GM21515 (cell line): ENCODE data around the gene TSC22D1.
"Not testable (repeated sequence)": the region's sequence is repeated elsewhere in the genome, so short reads cannot be mapped to it uniquely, and the experiment has no call there.

ENCODE experiments used
- ATAC-seq: cut with Tn5 transposase; IDR thresholded peaks from one replicate; pipeline ENCODE4 v1.9.1; 2021; ENCODE audit not compliant: unreplicated experiment

The TSC22D1 gene

DNA sequence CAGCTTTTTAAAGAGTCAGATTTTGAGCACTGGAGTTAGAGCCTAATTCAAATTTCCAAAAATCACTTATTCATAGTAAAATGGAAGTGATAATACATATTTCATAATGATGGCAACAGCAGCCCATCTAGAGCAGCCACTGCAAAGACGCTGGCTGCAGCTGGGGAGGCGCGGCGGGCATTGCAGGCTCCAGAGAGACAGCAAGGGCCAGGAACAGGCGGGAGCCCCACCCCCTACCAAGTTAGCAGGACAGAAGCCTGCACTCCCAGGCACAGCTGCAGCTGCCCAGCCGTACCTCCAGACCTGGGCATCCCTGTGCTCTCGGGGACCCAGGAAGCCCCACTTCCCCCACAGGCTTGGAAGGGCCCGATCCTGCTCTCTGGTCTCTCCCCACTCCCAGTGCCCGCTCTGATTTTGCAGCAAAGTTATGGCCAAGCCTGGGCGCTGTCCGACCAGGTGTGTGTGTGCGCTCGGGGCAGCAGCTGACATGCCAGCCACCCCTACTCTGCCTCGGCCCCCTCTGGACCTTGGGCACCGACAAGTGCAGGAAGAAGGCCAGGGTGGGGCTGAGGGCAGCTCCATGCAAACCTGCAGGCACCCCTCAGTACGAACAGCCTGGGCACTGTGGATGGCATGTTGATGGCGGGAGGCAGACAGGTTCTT is 117.7 kb downstream of the TSC22D1 start:
- ATAC-seq: no peak

DNA sequence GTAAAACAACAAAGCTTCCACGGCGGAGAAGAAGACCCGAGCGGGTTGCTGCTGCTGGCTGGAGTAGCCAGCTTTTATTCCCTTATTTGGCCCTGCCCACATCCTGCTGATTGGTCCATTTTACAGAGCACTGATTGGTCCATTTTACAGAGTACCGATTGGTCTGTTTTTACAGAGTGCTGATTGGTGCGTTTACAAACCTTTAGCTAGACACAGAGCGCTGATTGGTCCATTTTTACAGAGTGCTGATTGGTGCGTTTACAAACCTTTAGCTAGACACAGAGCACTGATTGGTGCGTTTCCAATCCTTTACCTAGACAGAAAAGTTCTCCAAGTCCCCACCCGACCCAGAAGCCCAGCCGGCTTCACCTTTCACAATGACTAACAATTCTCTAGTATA is 119.9 kb downstream of the TSC22D1 start:
- not testable (repeated sequence) for ATAC-seq

DNA sequence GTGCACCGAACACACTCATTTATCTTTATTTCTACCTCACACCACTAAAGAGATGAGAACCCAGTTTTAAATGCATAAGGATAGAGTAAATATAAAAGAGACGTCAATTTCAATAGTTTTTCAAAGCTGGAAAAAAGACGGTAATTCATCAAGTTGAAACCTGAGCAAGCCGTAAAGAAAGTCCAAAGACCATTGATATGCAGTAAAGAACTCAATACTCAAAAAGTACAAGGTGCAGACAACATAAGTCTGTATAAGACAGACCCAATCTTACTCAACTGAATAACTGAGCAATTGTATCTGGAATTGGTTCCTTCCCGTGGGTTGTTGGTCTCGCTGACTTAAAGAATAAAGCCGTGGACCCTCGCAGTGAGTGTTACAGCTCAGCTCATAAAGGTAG is 120.4 kb downstream of the TSC22D1 start:
- no peak for ATAC-seq

DNA sequence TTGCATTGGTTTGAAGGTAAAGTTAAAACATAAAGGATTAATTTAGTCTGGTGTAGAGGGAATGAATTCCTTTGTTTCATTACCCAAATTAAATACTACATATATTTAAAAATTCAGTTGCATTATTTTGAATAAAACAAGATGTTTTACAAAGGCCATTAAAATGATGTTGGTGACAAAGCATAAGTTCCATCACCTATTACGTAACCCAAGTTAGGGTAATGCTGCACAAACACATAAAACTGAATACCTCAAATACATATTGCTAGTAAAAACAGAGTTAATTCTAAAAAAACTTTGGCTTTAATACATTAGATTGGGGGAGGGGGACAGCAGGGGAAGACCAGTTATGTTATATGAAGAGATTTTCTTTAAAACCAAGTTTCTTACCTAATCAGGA is 122.2 kb downstream of the TSC22D1 start:
- ATAC-seq: no peak

- no peak for ATAC-seq
Observed at GRCh38 chr13:44453069-44453468, 123.1 kb downstream of the TSC22D1 start.

GRCh38 chr13:44452418-44452817 is 123.7 kb downstream of the TSC22D1 start:
- ATAC-seq: no peak

DNA sequence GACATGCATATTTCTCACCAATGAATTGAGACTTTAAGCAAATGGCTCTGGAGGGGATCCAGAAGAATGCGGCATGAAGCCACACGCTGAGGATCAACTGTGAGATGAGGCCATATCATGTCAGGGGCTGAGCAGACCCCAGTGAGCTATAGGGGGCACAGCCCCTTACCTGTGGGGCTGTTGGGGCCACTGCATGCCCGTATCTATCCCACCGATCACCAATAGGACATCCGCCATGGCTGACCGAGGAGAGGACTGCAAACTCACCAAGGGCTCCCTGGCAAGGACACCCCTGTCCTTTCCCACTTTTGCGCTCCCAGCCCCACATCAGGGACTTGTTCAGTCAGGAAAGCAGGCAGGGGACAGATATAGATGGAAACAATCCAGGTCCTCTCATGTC is 124.5 kb downstream of the TSC22D1 start:
- ATAC-seq: no peak

DNA sequence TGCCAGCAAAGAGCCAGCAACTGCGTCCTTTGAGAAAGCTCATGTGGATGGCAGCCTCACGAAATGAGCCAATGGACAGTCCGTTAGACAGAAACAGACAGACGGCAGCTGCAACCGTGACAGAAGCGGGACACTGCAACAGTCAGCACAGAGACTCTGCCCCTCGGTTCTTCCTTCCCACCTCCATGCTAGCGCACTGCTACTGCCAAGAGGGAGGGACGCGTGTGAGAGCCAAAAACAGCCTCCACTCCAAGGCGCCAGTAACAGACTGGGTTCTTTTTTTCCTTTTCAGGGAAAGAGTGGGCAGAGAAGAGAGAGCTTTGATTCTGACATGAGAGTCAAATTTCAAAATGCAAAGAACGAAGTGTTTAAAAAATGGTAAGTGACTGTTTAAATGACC is 125.0 kb downstream of the TSC22D1 start:
- no peak for ATAC-seq

DNA sequence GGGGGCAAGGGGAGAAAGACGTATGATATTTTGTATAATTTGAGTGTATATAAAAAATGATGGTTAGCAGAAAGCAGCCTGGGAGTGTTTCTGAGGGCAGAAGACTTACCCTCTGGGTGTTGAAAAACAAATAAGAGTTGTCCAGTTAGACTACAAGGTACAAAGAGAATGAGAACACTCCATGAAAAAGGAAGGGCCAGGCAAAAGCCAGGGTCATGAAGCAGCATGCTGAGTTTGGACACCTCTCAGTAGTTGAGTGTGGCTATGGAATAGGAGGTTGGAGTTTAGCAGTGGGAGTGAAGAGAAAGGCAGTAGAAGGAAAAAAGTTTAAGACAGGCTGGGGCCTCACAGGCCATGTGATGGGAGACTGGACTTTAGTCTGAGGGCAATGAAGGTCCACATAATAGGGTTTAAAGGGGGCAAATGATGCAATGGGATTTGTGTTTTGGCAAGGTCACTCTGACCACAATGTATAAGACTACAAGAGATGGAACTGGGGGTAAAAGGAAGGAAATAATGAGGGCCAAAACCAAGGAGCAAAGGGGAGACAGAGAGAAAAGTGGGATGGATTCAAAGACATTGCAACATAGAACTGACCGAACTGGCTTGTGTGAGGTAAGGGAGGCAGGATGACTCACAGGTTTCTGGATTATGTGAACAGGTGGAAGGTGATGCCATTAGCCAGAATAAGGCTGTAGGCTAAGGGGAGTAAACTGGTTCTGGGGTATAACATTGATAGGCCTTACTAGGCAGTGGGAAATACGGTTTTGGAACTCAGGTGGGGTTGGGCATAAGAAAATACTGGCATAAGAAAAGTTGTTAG is 125.9 kb downstream of the TSC22D1 start:
- no peak for ATAC-seq

DNA sequence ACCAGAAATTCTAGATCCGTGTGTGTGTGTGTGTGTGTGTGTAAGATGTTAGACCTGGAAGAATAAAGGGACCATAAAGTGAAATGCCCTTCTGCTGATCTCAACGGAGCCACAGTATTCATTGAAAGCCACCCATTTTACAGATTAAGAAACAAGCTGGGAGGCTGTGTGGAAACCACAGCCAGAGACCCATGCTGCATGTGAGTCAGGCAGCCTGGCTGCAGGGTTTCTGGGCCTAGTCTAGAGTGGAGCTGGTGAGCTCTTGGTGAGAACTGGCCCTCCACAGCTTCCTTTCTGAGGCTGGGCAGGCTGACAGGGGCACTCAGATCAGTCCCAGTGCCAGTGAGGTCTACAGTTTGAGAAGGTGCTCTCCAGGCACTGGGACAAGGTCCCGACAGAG is 127.3 kb downstream of the TSC22D1 start:
- ATAC-seq: no peak

GRCh38 chr13:44448373-44448772 is 127.8 kb downstream of the TSC22D1 start:
- ATAC-seq: no peak

DNA sequence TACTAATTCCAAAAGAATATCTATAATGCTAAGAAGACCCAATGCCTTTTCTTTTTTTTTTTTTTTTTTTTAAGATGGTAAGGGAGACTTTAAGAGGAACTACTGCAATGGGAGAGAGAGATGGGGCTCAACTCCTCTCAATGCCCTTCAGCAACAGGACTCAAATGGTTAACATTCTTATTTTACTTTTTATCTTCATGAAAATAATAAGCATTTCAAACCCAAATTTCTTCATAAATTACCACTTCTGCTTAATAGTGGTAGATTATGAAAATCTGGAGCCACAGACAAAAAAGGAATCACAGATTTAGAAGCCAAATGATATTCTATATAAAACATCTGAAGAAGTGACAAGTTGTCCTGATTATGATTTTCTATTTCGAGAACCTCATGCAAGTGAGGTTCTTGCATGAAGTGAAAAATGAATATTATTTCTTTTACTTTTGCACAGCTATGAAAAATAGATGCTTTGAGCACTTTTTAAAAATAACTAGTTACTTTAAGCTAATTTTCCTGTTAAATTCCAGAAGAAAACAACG is 128.3 kb downstream of the TSC22D1 start:
- no peak for ATAC-seq

DNA sequence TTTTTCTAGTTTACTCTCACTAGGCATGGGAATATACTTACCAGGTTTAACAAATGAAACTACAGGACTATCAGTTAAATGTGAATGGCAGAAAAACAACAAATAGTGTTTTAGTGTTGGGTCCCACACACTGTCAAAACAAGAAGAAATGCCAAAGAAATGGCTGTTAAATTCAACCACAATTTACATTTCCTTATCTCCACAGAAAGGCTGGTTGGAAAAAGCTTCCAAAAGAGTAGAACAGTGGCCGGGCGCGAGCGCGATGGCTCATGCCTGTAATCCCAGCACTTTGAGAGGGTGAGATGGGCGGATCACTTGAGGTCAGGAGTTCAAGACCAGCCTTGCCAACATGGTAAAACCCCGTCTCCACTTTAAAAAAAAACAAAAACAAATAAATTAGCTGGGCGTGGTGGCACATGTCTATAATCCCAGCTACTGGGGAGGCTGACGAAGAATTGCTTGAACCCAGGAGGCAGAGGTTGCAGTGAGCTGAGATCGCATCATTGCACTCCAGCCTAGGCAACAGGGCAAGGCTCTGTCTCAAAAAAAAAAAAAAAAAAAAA is 136.0 kb downstream of the TSC22D1 start:
- no peak for ATAC-seq

- no peak for ATAC-seq
Observed at GRCh38 chr13:44439452-44440024, 136.6 kb downstream of the TSC22D1 start.

DNA sequence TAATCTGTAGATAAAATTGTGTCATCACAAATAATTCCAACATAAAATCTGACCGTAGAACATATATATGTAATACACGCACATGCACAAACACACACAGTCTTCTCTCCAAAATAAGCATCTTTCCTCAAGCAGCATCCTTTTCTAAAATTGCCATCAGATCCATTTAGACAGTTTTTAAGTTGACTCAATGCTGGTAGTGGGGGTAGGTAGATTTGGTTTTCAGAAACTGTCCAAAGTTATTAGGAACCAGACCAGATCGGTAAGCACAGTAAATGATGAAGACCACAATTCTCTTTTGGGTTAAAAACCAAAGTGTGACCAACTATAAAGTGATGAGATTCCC is 137.9 kb downstream of the TSC22D1 start:
- no peak for ATAC-seq

DNA sequence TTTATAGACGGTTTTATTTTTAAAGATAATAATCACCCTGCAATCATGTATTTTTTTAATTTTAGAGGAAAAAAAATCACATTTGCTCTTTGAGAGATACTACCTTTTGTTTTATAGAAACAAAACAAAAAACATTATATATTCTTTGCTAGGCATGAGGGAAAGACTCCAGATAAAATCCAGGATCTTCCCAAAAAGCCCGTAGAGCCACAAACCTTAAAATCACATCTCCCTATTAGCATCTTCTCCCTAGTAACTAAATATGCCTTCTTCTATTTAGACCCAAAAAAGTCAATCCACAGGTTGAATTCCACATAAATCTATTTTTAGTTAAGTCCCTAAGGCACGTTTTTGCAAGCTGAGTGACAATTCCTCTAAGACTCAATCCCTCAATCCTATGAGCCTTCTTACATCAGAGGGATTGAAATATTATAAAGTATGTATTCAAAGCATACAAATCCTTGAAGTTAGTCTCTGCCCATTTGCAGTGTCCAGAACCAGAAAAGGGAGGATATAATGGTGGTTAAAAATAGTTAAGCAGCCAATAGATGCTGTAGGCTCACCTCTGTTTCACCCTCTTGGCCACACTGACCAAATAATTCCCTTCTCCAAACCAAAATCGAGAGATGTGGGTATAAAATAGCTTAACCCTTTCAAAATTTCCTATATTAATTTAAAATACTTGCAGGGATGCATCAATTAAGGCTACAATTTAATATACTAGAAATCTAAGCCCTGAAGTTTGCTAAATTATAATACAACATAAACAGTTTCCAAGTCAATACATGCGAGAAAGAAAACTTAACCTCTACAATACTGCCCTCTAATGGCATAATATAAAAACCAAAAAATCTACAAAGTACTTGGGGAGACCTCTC is 138.5 kb downstream of the TSC22D1 start:
- no peak for ATAC-seq

GRCh38 chr13:44436589-44437337 is 139.4 kb downstream of the TSC22D1 start:
- no peak for ATAC-seq

GRCh38 chr13:44435919-44436510 is 140.1 kb downstream of the TSC22D1 start:
- no peak for ATAC-seq

DNA sequence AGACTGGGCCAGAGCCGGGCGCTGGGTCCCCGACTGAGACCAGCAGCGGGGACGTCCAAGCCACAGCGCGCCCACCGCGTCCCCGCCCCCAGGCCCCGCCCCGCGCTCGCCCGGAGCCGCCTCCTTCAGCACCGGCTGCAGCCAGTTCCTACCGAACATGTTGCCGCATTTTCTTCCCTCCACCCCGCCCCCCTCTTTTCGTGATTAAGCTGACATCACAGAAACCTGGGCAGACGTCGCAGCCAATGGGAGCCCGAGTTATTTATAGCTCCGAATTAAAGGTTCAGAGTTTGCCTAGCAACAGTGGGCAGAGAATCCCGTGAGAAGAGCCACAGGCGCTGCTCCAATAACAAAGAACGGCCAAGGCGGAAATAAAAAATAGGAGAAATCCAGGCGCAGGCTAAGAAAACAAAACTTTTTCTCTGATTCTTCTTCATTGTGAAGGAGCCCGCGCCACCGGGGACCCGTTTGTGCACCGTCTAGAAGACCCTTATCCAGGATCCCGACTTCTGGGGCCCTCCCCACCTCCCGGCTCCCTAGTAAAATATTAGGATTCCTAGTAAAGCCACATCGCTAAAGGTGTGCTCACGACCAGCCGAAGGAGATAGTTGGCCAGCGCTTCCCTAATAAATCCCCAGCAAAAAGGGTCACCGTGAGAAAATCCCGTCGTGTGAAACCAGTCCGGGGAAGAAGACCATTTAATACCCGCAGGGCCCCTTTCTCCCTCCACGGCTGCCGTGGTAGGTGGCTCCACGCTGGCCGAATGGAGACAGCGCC is 140.8 kb downstream of the TSC22D1 start:
- peak; percentile 63 for ATAC-seq
